IMR-90 (cell line): Measurements from ENCODE around the gene ZNF436. TPM values are rescaled to one million over a fixed set of nuclear protein-coding genes. Genes with fewer than 3 reads are reported as not detected.

Source experiments
- ATAC-seq: fragments of 200-7000 bp; cut with Tn5 transposase; 2 replicates; pipeline ENCODE4 v1.9.1; 2020; ENCODE audit warnings: low read depth, mild to moderate bottlenecking, moderate library complexity
- BruUV-seq: library from RNA; stranded (reverse); fragments of 400-500 nt; replicated peaks from 2 replicates; lab custom pipeline; 2021; lab: Mats Ljungman, UMichigan
- CTCF ChIA-PET: fragments of 300-600 bp; formaldehyde crosslinking; extraction: SDS; loops from one replicate; lab custom pipeline; 2021; ENCODE audit warnings: antibody characterized with exemption; lab: Yijun Ruan, JAX
- POLR2A ChIA-PET: fragments of 300-600 bp; sonication (Branson Sonifier 250); formaldehyde crosslinking; loops from one replicate; lab custom pipeline; 2022; ENCODE audit warnings: antibody characterized with exemption; ENCODE audit not compliant: unreplicated experiment; lab: Charles Lee
- DNase-seq: peaks from one replicate; pipeline ENCODE4 v3.0.0; 2013
- H2AFZ ChIP-seq: replicated peaks from 2 replicates; pipeline ENCODE3; 2013; ENCODE audit warnings: low read length, mild to moderate bottlenecking; ENCODE audit not compliant: poor library complexity
- H2AK5ac ChIP-seq: 2 replicates; pipeline ENCODE4 v1.6.1; 2013; ENCODE audit warnings: low read depth, low read length, inconsistent platforms
- H2AK9ac ChIP-seq: replicated peaks from 2 replicates; pipeline ENCODE3; 2013; ENCODE audit warnings: mild to moderate bottlenecking, low read depth, low read length, moderate library complexity; ENCODE audit not compliant: poor library complexity
- H2BK120ac ChIP-seq: 2 replicates; pipeline ENCODE4 v1.6.1; 2013; ENCODE audit warnings: low read depth, low read length, inconsistent platforms
- H2BK15ac ChIP-seq: 3 replicates; pipeline ENCODE4 v1.6.1; 2013; ENCODE audit warnings: low read depth, low read length, inconsistent platforms
- H2BK20ac ChIP-seq: 2 replicates; pipeline ENCODE4 v1.6.1; 2013; ENCODE audit warnings: low read depth, mild to moderate bottlenecking, inconsistent platforms, low read length, moderate library complexity
- H2BK5ac ChIP-seq: 2 replicates; pipeline ENCODE4 v1.6.1; 2013; ENCODE audit warnings: mild to moderate bottlenecking, low read depth, low read length, inconsistent platforms; ENCODE audit not compliant: poor library complexity, severe bottlenecking
- H3K14ac ChIP-seq: replicated peaks from 2 replicates; pipeline ENCODE4 v1.6.1; 2013; ENCODE audit warnings: low read depth, low read length, inconsistent platforms
- H3K18ac ChIP-seq: 2 replicates; pipeline ENCODE4 v1.6.1; 2013; ENCODE audit warnings: low read depth, low read length, control low read depth
- H3K23ac ChIP-seq: 2 replicates; pipeline ENCODE4 v1.6.1; 2013; ENCODE audit warnings: low read depth, low read length, inconsistent platforms
- H3K27ac ChIP-seq: 2 replicates; pipeline ENCODE4 v1.5.1; 2013; ENCODE audit warnings: mild to moderate bottlenecking, control low read depth, low read length; ENCODE audit not compliant: insufficient read depth
- H3K27me3 ChIP-seq: 2 replicates; pipeline ENCODE4 v1.6.1; 2013; ENCODE audit warnings: low read length; ENCODE audit not compliant: control insufficient read depth, insufficient read depth
- H3K36me3 ChIP-seq: 2 replicates; pipeline ENCODE4 v1.6.1; 2013; ENCODE audit warnings: low read length, mixed read lengths; ENCODE audit not compliant: control insufficient read depth, insufficient read depth
- H3K4ac ChIP-seq: 2 replicates; pipeline ENCODE4 v1.6.1; 2013; ENCODE audit warnings: low read depth, low read length, inconsistent platforms
- H3K4me1 ChIP-seq: 2 replicates; pipeline ENCODE4 v1.6.1; 2013; ENCODE audit warnings: low read length, mixed read lengths; ENCODE audit not compliant: control insufficient read depth, insufficient read depth
- H3K4me2 ChIP-seq: 2 replicates; pipeline ENCODE4 v1.6.1; 2013; ENCODE audit warnings: low read depth, mild to moderate bottlenecking, control low read depth, low read length, moderate library complexity
- H3K4me3 ChIP-seq: 2 replicates; pipeline ENCODE4 v1.5.1; 2013; ENCODE audit warnings: low read depth, mild to moderate bottlenecking, control low read depth, low read length, moderate library complexity; ENCODE audit not compliant: insufficient read depth
- H3K56ac ChIP-seq: 2 replicates; pipeline ENCODE4 v1.6.1; 2013; ENCODE audit warnings: low read length, inconsistent platforms; ENCODE audit not compliant: insufficient read depth; ENCODE audit errors: extremely low read depth
- H3K79me1 ChIP-seq, 2 experiments: 2 replicates each; pipeline ENCODE4 v1.6.1; 2013; ENCODE audit warnings: low read length in 2 of 2, inconsistent platforms in 1 of 2, low read depth in 1 of 2
- H3K9ac ChIP-seq: 2 replicates; pipeline ENCODE4 v1.6.1; 2013; ENCODE audit warnings: low read depth, low read length, control low read depth
- H3K9me1 ChIP-seq: 2 replicates; pipeline ENCODE4 v1.6.1; 2013; ENCODE audit warnings: low read length, inconsistent platforms; ENCODE audit not compliant: insufficient read depth
- H3K9me3 ChIP-seq: 2 replicates; pipeline ENCODE4 v1.6.1; 2013; ENCODE audit warnings: low read length; ENCODE audit not compliant: control insufficient read depth, insufficient read depth
- H4K20me1 ChIP-seq: 2 replicates; pipeline ENCODE4 v1.6.1; 2013; ENCODE audit warnings: low read length, inconsistent platforms; ENCODE audit not compliant: insufficient read depth
- H4K5ac ChIP-seq: 2 replicates; pipeline ENCODE4 v1.6.1; 2013; ENCODE audit warnings: mild to moderate bottlenecking, low read depth, low read length, control low read depth
- H4K8ac ChIP-seq, 2 experiments: 2 replicates each; pipeline ENCODE4 v1.6.1; 2013; ENCODE audit warnings: low read depth in 2 of 2, low read length in 2 of 2, control low read depth in 1 of 2, inconsistent platforms in 1 of 2
- H4K91ac ChIP-seq: 2 replicates; pipeline ENCODE4 v1.6.1; 2013; ENCODE audit warnings: low read depth, low read length, inconsistent platforms; ENCODE audit not compliant: insufficient read depth
- CHD1 ChIP-seq: IDR thresholded peaks from 2 replicates; pipeline ENCODE4 v1.6.1; 2012; ENCODE audit warnings: low read depth, low read length, improper control_type of control experiment
- FOS ChIP-seq: fragments of 150-350 bp; IDR thresholded peaks from 2 replicates; pipeline ENCODE4 v1.6.1; 2016; ENCODE audit warnings: low read depth, low read length
- MAFK ChIP-seq: IDR thresholded peaks from 2 replicates; pipeline ENCODE4 v1.6.1; 2012; ENCODE audit warnings: low read depth, low read length, improper control_type of control experiment
- MXI1 ChIP-seq: IDR thresholded peaks from 2 replicates; pipeline ENCODE4 v1.6.1; 2012; ENCODE audit warnings: low read depth, mild to moderate bottlenecking, low read length, moderate library complexity, borderline replicate concordance
- NFE2L2 ChIP-seq: fragments of 150-350 bp; IDR thresholded peaks from 2 replicates; pipeline ENCODE4 v1.6.1; 2016; ENCODE audit warnings: low read depth, mild to moderate bottlenecking, low read length
- POLR2A ChIP-seq: IDR thresholded peaks from 2 replicates; pipeline ENCODE4 v1.6.1; 2012; ENCODE audit warnings: mild to moderate bottlenecking, low read depth, low read length
- RAD21 ChIP-seq: IDR thresholded peaks from 2 replicates; pipeline ENCODE4 v1.6.1; 2012; ENCODE audit warnings: low read length, improper control_type of control experiment
- RCOR1 ChIP-seq: IDR thresholded peaks from 2 replicates; pipeline ENCODE4 v1.6.1; 2012; ENCODE audit warnings: mild to moderate bottlenecking, low read length, improper control_type of control experiment; ENCODE audit not compliant: insufficient replicate concordance
- RFX5 ChIP-seq: IDR thresholded peaks from 2 replicates; pipeline ENCODE4 v1.8.0; 2012; ENCODE audit warnings: low read depth, mild to moderate bottlenecking, low read length, moderate library complexity
- SMC3 ChIP-seq: fragments of 150-350 bp; IDR thresholded peaks from 2 replicates; pipeline ENCODE4 v1.6.1; 2016; ENCODE audit warnings: low read depth, mild to moderate bottlenecking, antibody characterized with exemption, low read length, moderate library complexity
- whole genome bisulfite sequencing, 2 experiments: methylation state at CpG; one replicate each; pipeline versions ENCODE4 v1.1.5 to v1.1.7; 2013; ENCODE audit warnings: missing lambda C conversion rate in 2 of 2; ENCODE audit not compliant: insufficient read length in 1 of 2; ENCODE audit errors: extremely low coverage in 2 of 2; 5-methylcytosine and 5-hydroxymethylcytosine counted together
- dilution Hi-C: fragments of 300-500 bp; cut with HindIII; formaldehyde crosslinking; loops from one replicate; pipeline ENCODE4 v1.14.3; 2018; ENCODE audit warnings: low sequenced_read_pairs; ENCODE audit not compliant: unreplicated experiment
- in situ Hi-C: fragments of 300-500 bp; cut with MboI; formaldehyde crosslinking; loops from 3 replicates; pipeline ENCODE4 v1.14.3; 2019; ENCODE audit warnings: low sequenced_read_pairs, inconsistent platforms, mixed read lengths
- intact Hi-C: fragments of 100-400 bp; cut with micrococcal nuclease; formaldehyde crosslinking; loops from 2 replicates; pipeline ENCODE4 v1.10.0; 2022
- polyA plus RNA-seq, 3 experiments: library from polyadenylated mRNA; depleted of rRNA; stranded (reverse); fragments of >200 nt; gene quantifications; 2 replicates each; pipeline ENCODE4 v1.2.3, GENCODE V29; 2012; ENCODE audit warnings: low replicate concordance in 1 of 3
- total RNA-seq: library from RNA; depleted of rRNA; stranded (reverse); fragments of >200 nt; gene quantifications from 2 replicates; pipeline ENCODE4 v1.2.3, GENCODE V29; 2012
- TF ChIP-seq, protein P1 (sequence below): fragments of 150-350 bp; IDR thresholded peaks from 2 replicates; pipeline ENCODE4 v1.6.1; 2016; ENCODE audit warnings: low read depth, mild to moderate bottlenecking, low read length, moderate library complexity, borderline replicate concordance
- TF ChIP-seq, protein P2 (sequence below): conservative IDR thresholded peaks from 2 replicates; pipeline ENCODE4 v1.5.1; 2012; ENCODE audit warnings: mild to moderate bottlenecking, low read depth, low read length, improper control_type of control experiment
- TF ChIP-seq, protein P3 (sequence below): fragments of 150-350 bp; IDR thresholded peaks from 2 replicates; pipeline ENCODE4 v1.6.1; 2017; ENCODE audit warnings: mild to moderate bottlenecking, antibody characterized with exemption, low read length, low read depth

ZNF436 gene
- total and polyA plus RNA-seq, 2 of the 4 experiments (the other 2 are of a cell fraction) = 5.3 to 14.3 TPM

DNA sequence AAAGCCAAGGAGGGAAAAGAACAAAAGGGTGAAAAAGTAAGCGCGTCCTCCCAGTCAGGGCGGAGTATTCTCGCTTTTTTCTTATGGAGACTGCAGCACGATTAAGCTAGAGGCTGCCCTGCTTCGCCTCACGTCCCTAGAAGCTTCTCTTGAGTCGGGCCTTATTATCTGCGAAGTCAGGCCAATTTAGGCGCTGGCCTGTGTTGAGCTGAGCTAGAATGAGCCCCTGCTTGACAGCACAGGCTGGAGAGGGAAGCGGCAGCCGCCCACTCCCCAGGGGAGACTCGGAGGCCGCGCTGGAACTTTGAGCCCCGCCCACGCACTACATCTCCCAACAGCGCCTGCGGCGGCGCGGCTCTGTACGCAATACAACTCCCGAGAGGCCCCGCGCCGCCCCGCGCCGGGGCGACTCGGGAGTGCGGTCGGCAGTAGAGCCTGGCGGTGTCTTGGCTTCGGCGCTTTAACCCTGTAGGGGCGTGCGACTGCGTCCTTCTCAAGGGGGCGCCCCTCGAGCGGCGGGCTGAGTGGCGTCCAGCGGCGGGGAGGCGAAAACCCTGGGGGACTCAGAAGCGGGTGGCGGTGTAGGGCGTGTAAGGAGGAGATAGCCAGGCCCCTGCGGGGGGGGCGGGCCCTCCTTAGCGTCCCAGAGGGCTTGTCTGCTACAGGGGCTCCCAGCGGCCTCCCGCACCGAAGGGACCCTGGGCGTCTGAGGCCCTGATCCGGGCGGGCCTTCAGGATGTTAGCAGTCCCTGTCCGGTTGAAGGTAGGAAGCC lies 888 bp downstream of the ZNF436 start:
- ATAC-seq (peak; percentile 83), DNase-seq (peak; percentile 90)
- intact Hi-C loops (loop anchor here (1.0 kb wide), 2 partner anchors 24 to 36 kb away; partner anchors contain the start of gene HNRNPR), in situ Hi-C loops (no loop called here), dilution Hi-C loops (no loop called here)
- H4K91ac ChIP-seq = peak overlapping the region; percentile 98
- H2AFZ ChIP-seq = peak overlapping the region; percentile 92
- WGBS, 2 experiments = 0% methylated on average over 22 of the region's 61 CpGs; no CpG with 5 or more reads in 1 of the 2 experiments
- H4K8ac ChIP-seq = peak overlapping the region; percentile 99
- peak overlapping the region; percentile 99 for H3K14ac ChIP-seq
- H3K56ac ChIP-seq = peak overlapping the region; percentile 97
- H2BK15ac ChIP-seq = peak overlapping the region; percentile 89; the same call in 1 of the 3 replicates
- H3K9me3 ChIP-seq = peaks cover 9% of the 10 kb centered on the region
- POLR2A ChIA-PET = interaction anchor here (0.6 to 1.1 kb wide), 3 partner anchors 24 to 107 kb away, joined by 3 to 5 read pairs (median 3); partner anchors contain the start of gene HNRNPR
- peaks cover 35 to 57% of the 10 kb centered on the region in 2 experiments for H3K79me1 ChIP-seq
- peaks cover 9% of the 10 kb centered on the region for H3K9me1 ChIP-seq
- peak overlapping the region; percentile 89 for H3K4me2 ChIP-seq
- H3K4ac ChIP-seq = peak overlapping the region; percentile 99
- CTCF ChIA-PET = interaction anchor here (0.6 to 1.7 kb wide), 3 partner anchors 19 to 35 kb away, joined by 3 to 8 read pairs (median 7); no protein-coding TSS in a partner anchor
- H2AK5ac ChIP-seq = peak overlapping the region; percentile 96
- H4K5ac ChIP-seq = peak overlapping the region; percentile 91
- peak overlapping the region; percentile 86 for H2BK120ac ChIP-seq
- H3K4me1 ChIP-seq = peaks cover 15% of the 10 kb centered on the region
- peak overlapping the region; percentile 86 for H2BK5ac ChIP-seq
- H3K27me3 ChIP-seq = no peaks in the 10 kb centered on the region
- H3K9ac ChIP-seq = peak overlapping the region; percentile 93
- H3K36me3 ChIP-seq = peaks cover 15% of the 10 kb centered on the region; the same call in 1 of the 2 replicates
- no peaks in the 10 kb centered on the region for H4K20me1 ChIP-seq
- peak overlapping the region; percentile 44; the same call in 1 of the 2 replicates for H2BK20ac ChIP-seq
- peak overlapping the region; percentile 99 for H3K23ac ChIP-seq
- peak overlapping the region; percentile 95 for H3K27ac ChIP-seq
- H3K18ac ChIP-seq = peak overlapping the region; percentile 86
- BruUV-seq = no TSS peak
- H2AK9ac ChIP-seq = peak overlapping the region; percentile 95
- H3K4me3 ChIP-seq = peak overlapping the region; percentile 67
- TF ChIP-seq, protein P1, sequence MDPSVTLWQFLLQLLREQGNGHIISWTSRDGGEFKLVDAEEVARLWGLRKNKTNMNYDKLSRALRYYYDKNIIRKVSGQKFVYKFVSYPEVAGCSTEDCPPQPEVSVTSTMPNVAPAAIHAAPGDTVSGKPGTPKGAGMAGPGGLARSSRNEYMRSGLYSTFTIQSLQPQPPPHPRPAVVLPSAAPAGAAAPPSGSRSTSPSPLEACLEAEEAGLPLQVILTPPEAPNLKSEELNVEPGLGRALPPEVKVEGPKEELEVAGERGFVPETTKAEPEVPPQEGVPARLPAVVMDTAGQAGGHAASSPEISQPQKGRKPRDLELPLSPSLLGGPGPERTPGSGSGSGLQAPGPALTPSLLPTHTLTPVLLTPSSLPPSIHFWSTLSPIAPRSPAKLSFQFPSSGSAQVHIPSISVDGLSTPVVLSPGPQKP = no peak
- TF ChIP-seq CHD1 (no peak), RCOR1 (no peak), FOS (no peak), POLR2A (peak; percentile 72), SMC3 (peak; percentile 18; the same call in 1 of the 2 replicates), NFE2L2 (no peak), MXI1 (peak; percentile 54; the same call in 1 of the 2 replicates), MAFK (no peak), RAD21 (peak; percentile 39), RFX5 (no peak)
- TF ChIP-seq, protein P2, sequence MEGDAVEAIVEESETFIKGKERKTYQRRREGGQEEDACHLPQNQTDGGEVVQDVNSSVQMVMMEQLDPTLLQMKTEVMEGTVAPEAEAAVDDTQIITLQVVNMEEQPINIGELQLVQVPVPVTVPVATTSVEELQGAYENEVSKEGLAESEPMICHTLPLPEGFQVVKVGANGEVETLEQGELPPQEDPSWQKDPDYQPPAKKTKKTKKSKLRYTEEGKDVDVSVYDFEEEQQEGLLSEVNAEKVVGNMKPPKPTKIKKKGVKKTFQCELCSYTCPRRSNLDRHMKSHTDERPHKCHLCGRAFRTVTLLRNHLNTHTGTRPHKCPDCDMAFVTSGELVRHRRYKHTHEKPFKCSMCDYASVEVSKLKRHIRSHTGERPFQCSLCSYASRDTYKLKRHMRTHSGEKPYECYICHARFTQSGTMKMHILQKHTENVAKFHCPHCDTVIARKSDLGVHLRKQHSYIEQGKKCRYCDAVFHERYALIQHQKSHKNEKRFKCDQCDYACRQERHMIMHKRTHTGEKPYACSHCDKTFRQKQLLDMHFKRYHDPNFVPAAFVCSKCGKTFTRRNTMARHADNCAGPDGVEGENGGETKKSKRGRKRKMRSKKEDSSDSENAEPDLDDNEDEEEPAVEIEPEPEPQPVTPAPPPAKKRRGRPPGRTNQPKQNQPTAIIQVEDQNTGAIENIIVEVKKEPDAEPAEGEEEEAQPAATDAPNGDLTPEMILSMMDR = peak; percentile 34
- TF ChIP-seq, protein P3, sequence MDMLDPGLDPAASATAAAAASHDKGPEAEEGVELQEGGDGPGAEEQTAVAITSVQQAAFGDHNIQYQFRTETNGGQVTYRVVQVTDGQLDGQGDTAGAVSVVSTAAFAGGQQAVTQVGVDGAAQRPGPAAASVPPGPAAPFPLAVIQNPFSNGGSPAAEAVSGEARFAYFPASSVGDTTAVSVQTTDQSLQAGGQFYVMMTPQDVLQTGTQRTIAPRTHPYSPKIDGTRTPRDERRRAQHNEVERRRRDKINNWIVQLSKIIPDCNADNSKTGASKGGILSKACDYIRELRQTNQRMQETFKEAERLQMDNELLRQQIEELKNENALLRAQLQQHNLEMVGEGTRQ = no peak
